Fibroblast of gingiva (primary cell): ENCODE measurements around the gene CD96.

Source experiments
- DNase-seq: peaks from one replicate; pipeline ENCODE4 v3.0.0-alpha.2; 2011; ENCODE audit warnings: low read depth

The CD96 gene

GRCh38 chr3:111594205-111594604 is 52.2 kb downstream of the CD96 start:
- peak; percentile 30 for DNase-seq

- no peak for DNase-seq
Observed at GRCh38 chr3:111594781-111595180, 52.8 kb downstream of the CD96 start.

- no peak for DNase-seq
Observed at GRCh38 chr3:111595232-111595631, 53.2 kb downstream of the CD96 start, which contains the start of gene ZBED2. ZBED2 (minus strand) TSS chr3:111595346; CDS start chr3:111594201, 1,145 bp downstream.

GRCh38 chr3:111596328-111596727 is 54.3 kb downstream of the CD96 start:
- no peak for DNase-seq

- DNase-seq = no peak
Observed at GRCh38 chr3:111598139-111598538, 56.1 kb downstream of the CD96 start.

DNA sequence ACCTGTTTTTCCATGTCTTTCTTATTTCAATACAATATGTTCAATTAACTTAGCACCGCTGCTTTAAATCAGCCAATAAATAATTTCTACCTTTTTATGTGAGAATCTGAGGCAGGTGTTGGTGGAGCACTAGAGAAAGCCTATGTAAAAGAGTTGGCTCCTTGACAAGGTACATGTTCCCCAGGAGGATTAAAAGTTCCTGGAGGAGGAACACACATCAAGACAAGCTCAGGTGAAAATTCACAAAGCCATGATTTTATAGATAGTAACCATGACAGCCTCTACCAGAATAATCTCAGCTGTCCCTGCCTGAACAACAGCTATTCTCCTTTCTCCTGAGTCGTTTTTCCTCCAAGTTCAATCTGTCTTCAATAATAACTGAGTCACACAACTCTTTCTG is 56.6 kb downstream of the CD96 start:
- DNase-seq = no peak

DNA sequence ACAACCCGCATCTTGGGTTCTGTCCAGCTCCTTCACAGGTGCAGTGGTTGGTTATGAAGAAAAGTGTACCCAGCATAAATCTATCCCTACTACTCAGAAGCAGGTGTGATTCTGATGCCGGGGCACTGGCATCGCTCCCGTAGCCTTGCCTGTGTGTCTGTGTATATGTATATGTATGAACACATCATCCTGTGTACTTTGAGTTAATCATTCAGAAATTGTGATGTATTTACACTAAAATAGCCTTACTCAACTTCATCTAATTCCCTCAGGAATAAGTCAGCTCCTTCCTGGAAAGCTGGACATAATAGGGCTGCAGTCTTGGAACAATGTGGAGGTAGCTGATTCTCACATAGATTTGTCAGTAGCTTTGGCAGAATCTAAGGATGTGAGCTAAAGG is 59.8 kb downstream of the CD96 start:
- no peak for DNase-seq

- DNase-seq = no peak
Observed at GRCh38 chr3:111603679-111604078, 61.7 kb downstream of the CD96 start.

DNA sequence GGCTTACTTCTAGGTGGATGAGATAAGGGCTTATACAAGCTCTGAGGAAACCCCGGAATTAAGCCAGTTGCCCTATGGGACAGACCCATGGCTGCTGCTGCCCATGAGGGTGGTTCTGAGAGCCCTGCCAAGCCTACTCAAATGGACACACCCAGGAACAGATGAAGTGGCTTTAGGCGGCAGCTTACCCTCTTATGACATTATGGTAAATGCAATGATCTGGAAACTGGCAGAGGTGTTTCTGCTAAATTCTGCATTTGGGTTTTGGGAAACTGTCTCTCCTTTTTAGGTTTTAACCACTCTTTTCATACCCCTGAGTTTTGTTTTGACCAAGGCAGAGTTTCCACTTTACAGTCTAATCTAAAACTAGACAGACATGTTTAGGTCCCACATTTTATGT is 62.1 kb downstream of the CD96 start:
- DNase-seq = no peak

- DNase-seq = no peak
Observed at GRCh38 chr3:111605018-111605417, 63.0 kb downstream of the CD96 start.

DNA sequence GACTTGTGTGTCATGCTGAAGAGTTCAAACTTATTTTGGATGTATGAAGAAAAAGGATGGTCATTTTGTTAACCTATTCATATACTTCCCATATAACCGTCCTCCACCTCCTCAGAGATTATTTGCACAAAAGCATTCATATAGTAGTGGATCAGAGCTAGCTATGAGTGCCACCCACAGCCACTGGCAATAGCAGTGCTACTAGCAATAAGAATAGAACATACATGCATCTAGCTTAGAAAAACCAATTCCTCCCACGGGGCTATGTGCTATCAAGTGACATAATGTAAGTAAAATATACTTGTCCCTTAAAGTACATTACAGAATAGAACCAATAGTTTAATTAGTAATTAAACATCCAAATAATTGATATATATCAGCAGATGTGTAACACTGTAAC is 63.5 kb downstream of the CD96 start:
- DNase-seq = no peak

DNA sequence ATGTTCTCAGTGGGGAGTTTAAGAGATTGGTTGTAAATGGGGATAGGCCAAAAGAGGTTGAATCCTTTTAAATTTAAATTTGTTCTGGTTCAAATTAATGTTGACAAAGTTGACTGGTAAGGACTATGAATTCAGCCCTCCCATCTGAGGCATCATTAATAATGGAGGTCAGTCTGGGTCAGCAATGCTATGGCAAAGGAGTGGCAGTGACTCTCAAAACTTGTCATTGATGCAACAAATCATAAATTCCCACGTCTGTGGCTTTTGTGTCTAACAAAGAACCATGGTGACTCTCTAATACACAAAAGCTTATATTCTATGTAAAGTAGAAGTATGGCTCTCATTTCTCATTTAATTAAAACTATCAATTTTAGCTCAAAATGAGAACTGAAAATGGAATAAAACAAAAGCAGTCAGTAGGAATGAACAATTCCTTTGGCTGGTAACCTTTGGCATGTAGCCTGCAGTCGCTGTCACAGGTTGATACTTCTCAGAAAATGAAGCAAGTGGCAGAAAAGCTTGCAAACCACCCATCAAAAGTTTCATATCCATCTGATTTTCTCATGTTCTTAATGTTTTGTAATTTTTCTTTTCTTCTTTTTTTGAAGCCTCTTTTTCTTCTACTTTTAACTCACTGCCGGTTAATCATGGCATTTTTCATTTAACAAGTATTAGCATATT is 65.4 kb downstream of the CD96 start:
- no peak for DNase-seq

DNA sequence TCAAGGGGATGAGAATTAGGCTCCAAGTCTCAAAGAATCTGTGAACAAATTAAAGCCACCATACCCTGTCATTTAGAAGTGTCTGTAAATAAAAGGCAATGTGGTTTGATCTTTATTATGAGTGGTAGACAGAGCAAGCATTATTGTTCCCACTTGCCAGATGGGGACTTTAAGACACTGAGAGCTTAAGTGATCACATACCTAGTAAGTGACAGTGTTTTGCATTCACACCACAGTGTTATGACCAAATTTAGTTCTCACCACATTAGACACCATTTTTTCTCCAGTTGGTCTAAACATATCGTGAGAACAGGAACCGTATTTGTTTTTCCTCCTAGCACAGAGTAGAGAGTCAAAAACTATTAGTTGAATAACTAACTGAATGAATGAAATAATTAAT is 66.4 kb downstream of the CD96 start:
- DNase-seq = no peak

DNA sequence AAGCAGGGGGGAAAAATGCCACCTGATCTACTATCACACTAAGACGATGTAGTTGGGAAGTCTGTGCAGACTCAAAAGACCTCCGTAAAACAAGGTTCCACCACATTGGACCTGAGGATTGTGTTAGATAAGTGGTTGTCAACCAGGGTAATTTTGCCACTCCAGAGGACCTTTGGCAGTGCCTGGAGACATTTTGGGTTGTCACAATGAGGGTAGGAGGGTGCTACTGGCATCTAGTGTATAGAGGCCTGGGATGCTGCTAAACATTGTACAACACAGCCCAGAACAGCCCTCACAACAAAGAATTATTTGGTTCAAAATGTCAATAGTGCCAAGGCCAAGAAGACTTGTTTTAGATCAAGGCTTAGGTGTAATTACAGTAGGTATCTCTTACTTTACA is 67.7 kb downstream of the CD96 start:
- DNase-seq = no peak

DNA sequence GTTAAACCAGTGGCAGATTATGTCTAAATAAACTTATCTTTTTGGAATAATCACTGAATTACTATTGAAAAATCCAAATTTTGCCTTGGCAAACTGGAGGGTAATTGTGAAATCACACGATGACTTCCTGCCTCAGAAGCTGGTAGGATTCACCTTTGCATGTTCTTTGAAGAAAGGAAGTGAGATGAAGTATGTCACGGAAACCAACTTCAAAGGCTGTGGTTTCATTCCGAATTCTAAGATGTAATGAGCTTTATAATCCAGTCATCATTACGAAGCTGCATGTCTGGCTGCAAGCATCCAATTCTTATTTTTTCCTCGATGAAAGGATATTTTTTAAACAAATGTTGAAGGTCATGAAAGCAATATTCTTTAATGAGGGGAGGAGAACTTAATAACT is 68.2 kb downstream of the CD96 start:
- no peak for DNase-seq

DNA sequence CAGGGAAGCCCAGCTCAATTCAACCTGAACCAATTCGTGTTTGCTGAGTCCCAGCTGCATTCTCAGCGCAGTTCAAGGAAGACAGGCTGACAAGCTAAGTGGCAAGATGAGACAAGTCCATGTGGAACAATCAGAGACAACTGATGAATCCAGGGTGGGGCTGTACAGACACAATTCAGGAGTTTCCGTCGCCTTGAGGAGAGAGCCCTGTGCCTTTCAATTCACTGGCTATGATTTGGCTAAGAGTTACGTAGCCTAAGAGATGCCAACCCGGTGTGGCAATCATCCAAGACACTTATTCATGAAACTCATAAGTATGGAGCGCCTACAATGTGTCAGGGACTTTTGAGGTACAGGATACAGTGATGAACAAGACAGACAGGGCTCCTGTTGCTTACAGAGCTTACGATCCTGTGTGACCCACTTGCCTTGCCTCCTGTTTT is 68.6 kb downstream of the CD96 start:
- no peak for DNase-seq

- no peak for DNase-seq
Observed at GRCh38 chr3:111613294-111613693, 71.3 kb downstream of the CD96 start.

DNA sequence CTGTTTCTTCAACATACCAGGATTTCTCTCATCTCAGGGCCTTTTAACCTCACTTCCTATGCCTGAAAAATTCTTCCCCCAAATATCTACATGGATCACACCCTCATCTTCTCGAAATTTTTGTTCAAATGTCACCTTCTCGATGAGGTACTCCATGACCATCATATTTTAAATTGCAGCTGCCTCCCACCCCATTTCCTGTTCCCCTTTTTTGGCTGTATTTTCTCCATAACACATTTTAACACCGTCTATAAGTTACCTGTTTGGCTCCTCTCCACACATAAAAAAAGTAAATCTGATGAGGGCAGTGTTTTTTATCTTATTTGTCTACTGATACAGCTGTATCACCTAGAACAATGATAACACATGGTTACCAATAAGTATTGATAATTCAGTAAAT is 73.9 kb downstream of the CD96 start:
- DNase-seq = no peak

GRCh38 chr3:111616417-111617105 is 74.6 kb downstream of the CD96 start:
- DNase-seq = peak; percentile 10

GRCh38 chr3:111617406-111617805 is 75.4 kb downstream of the CD96 start:
- no peak for DNase-seq

DNA sequence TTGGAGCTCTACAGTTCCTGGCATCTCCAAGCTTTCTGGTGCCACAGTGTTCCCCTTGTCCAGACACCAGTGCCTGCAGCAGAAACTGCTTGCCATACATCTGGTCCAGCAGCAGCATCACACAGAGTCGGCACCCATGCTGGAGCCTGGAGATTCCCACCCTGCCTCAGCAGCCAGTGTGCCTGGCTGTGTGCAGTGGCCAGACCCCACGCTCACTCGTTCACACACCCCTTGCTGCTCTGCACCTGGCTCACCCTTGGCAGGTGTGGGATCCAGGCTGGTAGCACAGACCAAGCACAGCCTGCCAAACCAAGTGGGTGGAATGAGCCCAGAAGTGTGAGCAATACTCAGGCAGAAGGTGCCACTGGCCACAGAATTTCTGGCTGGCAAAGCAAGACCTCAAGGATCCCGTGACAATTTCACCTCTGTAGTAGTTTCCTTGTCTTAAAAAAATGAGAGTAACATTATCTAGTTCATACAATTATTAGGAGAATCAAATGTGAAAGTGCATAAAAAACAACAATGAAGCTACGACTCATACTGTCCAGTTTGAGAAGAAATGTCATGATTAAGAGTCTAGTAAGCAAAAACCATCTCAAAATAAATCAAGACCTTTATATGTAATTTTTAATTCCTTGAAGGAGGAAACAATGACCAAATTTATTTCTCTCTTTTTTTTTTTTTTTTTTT is 76.1 kb downstream of the CD96 start:
- DNase-seq = no peak

DNA sequence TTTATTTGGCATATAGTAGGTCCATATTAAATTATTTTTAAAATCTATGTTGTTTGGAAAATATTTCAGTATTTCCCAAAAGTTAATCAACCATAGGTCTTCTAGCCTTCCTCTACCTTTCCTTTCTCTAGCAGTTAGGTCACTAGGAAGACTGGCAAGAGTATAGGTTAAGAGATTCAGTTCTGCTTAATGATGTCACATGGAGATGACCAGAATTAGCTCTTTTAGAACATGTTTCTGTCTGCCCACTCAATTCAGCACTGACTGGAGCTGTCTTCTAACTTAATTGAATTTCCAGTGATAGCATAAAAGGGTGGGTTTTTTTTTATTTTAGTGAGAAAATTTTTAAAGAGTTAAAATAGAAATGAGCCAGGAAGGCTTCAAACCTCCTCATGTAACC is 76.9 kb downstream of the CD96 start:
- no peak for DNase-seq

DNA sequence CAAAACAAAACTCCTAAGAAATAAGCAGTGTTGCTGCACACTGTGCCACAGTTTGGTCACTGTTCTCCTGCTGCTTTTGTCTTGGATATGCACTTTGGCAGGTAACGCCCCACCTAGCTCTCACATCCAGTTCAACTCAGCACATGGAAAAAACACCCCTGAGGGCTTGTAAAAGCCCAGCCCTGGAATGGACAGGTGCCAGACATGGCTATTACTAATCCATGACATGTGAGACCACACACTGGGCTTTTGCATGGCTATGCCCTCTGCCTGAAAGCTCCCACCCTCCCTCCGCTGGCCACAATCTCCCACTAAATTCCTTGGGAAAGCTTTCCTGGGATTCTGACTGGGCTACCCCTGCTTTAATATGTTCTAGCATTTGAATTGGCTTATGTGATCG is 77.8 kb downstream of the CD96 start:
- DNase-seq = no peak
